ENCODE data around the gene ADCYAP1R1.

GRCh38 chr7:31137234-31137633 lies 85.1 kb downstream of the ADCYAP1R1 start:
- TF ChIP-seq CTCF (IDR thresholded peaks at IDR 0.05) (no peak), POLR2A (IDR thresholded peaks at IDR 0.05) (no peak)
